SH-SY5Y (cell line): ENCODE results near the gene NFKBIZ.

ENCODE experiments used
- GATA2 ChIP-seq: IDR thresholded peaks from 2 replicates; pipeline ENCODE4 v1.6.1; 2011; ENCODE audit warnings: mild to moderate bottlenecking, low read depth, low read length
- GATA3 ChIP-seq: IDR thresholded peaks from 2 replicates; pipeline ENCODE4 v1.6.1; 2011; ENCODE audit warnings: low read depth, mild to moderate bottlenecking, low read length, moderate library complexity

- TF ChIP-seq GATA2 (no peak), GATA3 (no peak)
Observed at GRCh38 chr3:101828691-101829436, 20.4 kb upstream of the NFKBIZ start.
